Stomach smooth muscle (tissue), 2 donors: ENCODE measurements around the gene MAN1C1.
A peak's percentile ranks its signal among the peaks of the same experiment; 100 is the strongest.

Experiments
- H3K27ac ChIP-seq: one replicate; pipeline ENCODE4 v1.7.0; 2013; ENCODE audit warnings: mild to moderate bottlenecking, low read length, inconsistent platforms
- H3K27me3 ChIP-seq, 2 donors: one replicate each; pipeline ENCODE4 v1.7.0; 2013; ENCODE audit warnings: low read length in 2 of 2; ENCODE audit not compliant: insufficient read depth in 2 of 2, control insufficient read depth in 1 of 2
- H3K36me3 ChIP-seq, 2 donors: one replicate each; pipeline ENCODE4 v1.7.0; 2013; ENCODE audit warnings: low read length in 2 of 2; ENCODE audit not compliant: control insufficient read depth in 2 of 2, insufficient read depth in 2 of 2
- H3K4me1 ChIP-seq: one replicate; pipeline ENCODE4 v1.7.0; 2013; ENCODE audit warnings: low read length; ENCODE audit not compliant: control insufficient read depth, insufficient read depth
- H3K4me3 ChIP-seq, 2 donors: one replicate each; pipeline ENCODE4 v1.7.0; 2013; ENCODE audit warnings: low read length in 2 of 2
- H3K9ac ChIP-seq, 2 donors: one replicate each; pipeline ENCODE4 v1.7.0; 2013; ENCODE audit warnings: low read length in 2 of 2, mild to moderate bottlenecking in 1 of 2
- H3K9me3 ChIP-seq, 2 donors: one replicate each; pipeline ENCODE4 v1.7.0; 2013; ENCODE audit warnings: low read length in 2 of 2; ENCODE audit not compliant: control insufficient read depth in 2 of 2
- donor health status: healthy.
- donor health status: Pancreatic carcinoma.

The MAN1C1 gene

GRCh38 chr1:25649505-25650288 lies 33.1 kb downstream of the MAN1C1 start:
- Histone ChIP-seq H3K27me3 (no peaks in the 10 kb centered on the region), H3K4me1 (peaks cover 37% of the 10 kb centered on the region), H3K27ac (peak overlapping the region; percentile 53), H3K36me3 (peaks cover 0 to 2% of the 10 kb centered on the region in 2 donors), H3K9ac (no peak overlapping the region), H3K9me3 (no peaks in the 10 kb centered on the region), H3K4me3 (no peak overlapping the region)

GRCh38 chr1:25650289-25650576 lies 33.6 kb downstream of the MAN1C1 start:
- peaks cover 37% of the 10 kb centered on the region for H3K4me1 ChIP-seq
- peak overlapping the region; percentile 53 for H3K27ac ChIP-seq
- peaks cover 0 to 2% of the 10 kb centered on the region in 2 donors for H3K36me3 ChIP-seq
- no peak overlapping the region for H3K4me3 ChIP-seq
- H3K9me3 ChIP-seq: no peaks in the 10 kb centered on the region
- H3K9ac ChIP-seq: no peak overlapping the region
- no peaks in the 10 kb centered on the region for H3K27me3 ChIP-seq

- H3K9me3 ChIP-seq: no peaks in the 10 kb centered on the region
- no peaks in the 10 kb centered on the region for H3K27me3 ChIP-seq
- H3K27ac ChIP-seq: no peak overlapping the region
- no peaks in the 10 kb centered on the region for H3K36me3 ChIP-seq
- H3K4me3 ChIP-seq: no peak overlapping the region
- peaks cover 37% of the 10 kb centered on the region for H3K4me1 ChIP-seq
- H3K9ac ChIP-seq: no peak overlapping the region
Measured at GRCh38 chr1:25651036-25651640, 34.5 kb downstream of the MAN1C1 start.

- Histone ChIP-seq H3K27ac (peak overlapping the region; percentile 60), H3K4me3 (no peak overlapping the region), H3K4me1 (peaks cover 37% of the 10 kb centered on the region), H3K9ac (no peak overlapping the region), H3K27me3 (no peaks in the 10 kb centered on the region), H3K9me3 (no peaks in the 10 kb centered on the region), H3K36me3 (no peaks in the 10 kb centered on the region)
Measured at GRCh38 chr1:25651824-25652741, 35.5 kb downstream of the MAN1C1 start.

GRCh38 chr1:25653558-25653957 lies 37.0 kb downstream of the MAN1C1 start:
- no peak overlapping the region for H3K27ac ChIP-seq
- no peak overlapping the region for H3K9ac ChIP-seq
- H3K9me3 ChIP-seq: no peaks in the 10 kb centered on the region
- H3K36me3 ChIP-seq: no peaks in the 10 kb centered on the region
- peaks cover 41% of the 10 kb centered on the region for H3K4me1 ChIP-seq
- H3K27me3 ChIP-seq: no peaks in the 10 kb centered on the region
- H3K4me3 ChIP-seq: no peak overlapping the region

- no peak overlapping the region for H3K4me3 ChIP-seq
- peaks cover 42% of the 10 kb centered on the region for H3K4me1 ChIP-seq
- no peaks in the 10 kb centered on the region for H3K9me3 ChIP-seq
- H3K36me3 ChIP-seq: no peaks in the 10 kb centered on the region
- no peak overlapping the region for H3K9ac ChIP-seq
- H3K27me3 ChIP-seq: no peaks in the 10 kb centered on the region
- no peak overlapping the region for H3K27ac ChIP-seq
Measured at GRCh38 chr1:25654109-25654660, 37.6 kb downstream of the MAN1C1 start.

- Histone ChIP-seq H3K36me3 (no peaks in the 10 kb centered on the region), H3K9ac (no peak overlapping the region), H3K4me1 (peaks cover 24% of the 10 kb centered on the region), H3K9me3 (no peaks in the 10 kb centered on the region), H3K27me3 (no peaks in the 10 kb centered on the region), H3K27ac (no peak overlapping the region), H3K4me3 (no peak overlapping the region)
Measured at GRCh38 chr1:25657121-25657882, 40.7 kb downstream of the MAN1C1 start.

- H3K27ac ChIP-seq: peak overlapping the region; percentile 46
- no peak overlapping the region for H3K4me3 ChIP-seq
- no peaks in the 10 kb centered on the region for H3K36me3 ChIP-seq
- H3K4me1 ChIP-seq: peaks cover 16% of the 10 kb centered on the region
- no peaks in the 10 kb centered on the region for H3K9me3 ChIP-seq
- no peak overlapping the region for H3K9ac ChIP-seq
- H3K27me3 ChIP-seq: no peaks in the 10 kb centered on the region
Measured at GRCh38 chr1:25657883-25658760, 41.5 kb downstream of the MAN1C1 start.

- H3K4me1 ChIP-seq: peaks cover 18% of the 10 kb centered on the region
- no peaks in the 10 kb centered on the region for H3K27me3 ChIP-seq
- H3K4me3 ChIP-seq: peak overlapping the region in 1 of 2 donors; percentile 29
- H3K36me3 ChIP-seq: no peaks in the 10 kb centered on the region
- H3K27ac ChIP-seq: peak overlapping the region; percentile 46
- no peaks in the 10 kb centered on the region for H3K9me3 ChIP-seq
- no peak overlapping the region for H3K9ac ChIP-seq
Measured at GRCh38 chr1:25658791-25659431, 42.3 kb downstream of the MAN1C1 start.
